Measurements from ENCODE around the gene IGSF23.

DNA sequence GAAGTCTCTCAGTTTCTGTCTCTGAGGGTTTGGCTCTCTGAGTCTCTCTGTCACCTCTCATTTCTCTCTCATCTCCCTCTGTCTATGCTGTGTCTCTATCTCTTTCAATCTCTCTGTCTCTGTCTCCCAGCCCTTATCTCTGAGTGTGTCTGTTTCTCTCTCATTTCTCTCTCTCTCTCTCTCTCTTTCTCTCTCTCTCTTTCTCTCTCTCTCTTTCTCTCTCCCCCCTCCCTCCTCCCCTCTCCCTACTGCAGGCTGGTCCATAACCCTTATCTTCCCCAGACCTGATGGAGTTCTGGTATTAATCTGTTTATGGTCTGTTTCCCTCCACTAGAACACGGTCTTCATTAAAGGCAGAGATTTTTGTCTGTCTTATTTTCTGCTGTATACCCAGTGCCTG lies 29.0 kb downstream of the IGSF23 start:
- no peak for TF ChIP-seq EP300 (IDR thresholded peaks at IDR 0.05)
- TF ChIP-seq, protein P1, sequence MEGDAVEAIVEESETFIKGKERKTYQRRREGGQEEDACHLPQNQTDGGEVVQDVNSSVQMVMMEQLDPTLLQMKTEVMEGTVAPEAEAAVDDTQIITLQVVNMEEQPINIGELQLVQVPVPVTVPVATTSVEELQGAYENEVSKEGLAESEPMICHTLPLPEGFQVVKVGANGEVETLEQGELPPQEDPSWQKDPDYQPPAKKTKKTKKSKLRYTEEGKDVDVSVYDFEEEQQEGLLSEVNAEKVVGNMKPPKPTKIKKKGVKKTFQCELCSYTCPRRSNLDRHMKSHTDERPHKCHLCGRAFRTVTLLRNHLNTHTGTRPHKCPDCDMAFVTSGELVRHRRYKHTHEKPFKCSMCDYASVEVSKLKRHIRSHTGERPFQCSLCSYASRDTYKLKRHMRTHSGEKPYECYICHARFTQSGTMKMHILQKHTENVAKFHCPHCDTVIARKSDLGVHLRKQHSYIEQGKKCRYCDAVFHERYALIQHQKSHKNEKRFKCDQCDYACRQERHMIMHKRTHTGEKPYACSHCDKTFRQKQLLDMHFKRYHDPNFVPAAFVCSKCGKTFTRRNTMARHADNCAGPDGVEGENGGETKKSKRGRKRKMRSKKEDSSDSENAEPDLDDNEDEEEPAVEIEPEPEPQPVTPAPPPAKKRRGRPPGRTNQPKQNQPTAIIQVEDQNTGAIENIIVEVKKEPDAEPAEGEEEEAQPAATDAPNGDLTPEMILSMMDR (IDR thresholded peaks at IDR 0.05), result no peak
- no peak for TF ChIP-seq POLR2A (IDR thresholded peaks at IDR 0.05)

Data from ovary (tissue), 3 donors.